Left cardiac atrium (tissue), 4 donors: Measurements from ENCODE around the gene PPP4C. TPM values are rescaled to one million over a fixed set of nuclear protein-coding genes. Genes with fewer than 3 reads are reported as not detected.
"Not testable (repeated sequence)": the region's sequence is repeated elsewhere in the genome, so short reads cannot be mapped to it uniquely, and the experiment has no call there.

Experiments
- ATAC-seq, 2 donors: fragments of 200-7000 bp; cut with Tn5 transposase; one replicate each; pipeline ENCODE4 v1.9.1; 2020; ENCODE audit warnings: mild to moderate bottlenecking in 2 of 2, moderate library complexity in 2 of 2
- DNase-seq: peaks from one replicate; pipeline ENCODE4 v3.0.0-alpha.2; 2020
- intact Hi-C, 2 donors: fragments of 100-400 bp; cut with DNase I; formaldehyde crosslinking; loops; one replicate each; pipeline versions ENCODE4 v1.14.1 to v1.15.1; 2022 to 2023
- total RNA-seq, 2 donors: library from RNA; stranded (reverse); fragmentation: NEBNext Ultra II Directional; extraction: Animal tissue kit (Norgen Biotek cat#: 25700); gene quantifications; one replicate each; pipeline ENCODE4 v1.2.1, GENCODE V29; 2021
- donor health status: DM: no; HTN: yes; CAD: no.
- donor health status: DM: no; HTN: yes; CAD: no; lungs with severe emphysema.
- donor health status: DM: yes; HTN: yes; CAD: no.
- donor health status: Dilated cardiomyopathy.

Gene PPP4C
- total RNA-seq, 2 donors from 2014 or later: 34.2 to 41.1 TPM

DNA sequence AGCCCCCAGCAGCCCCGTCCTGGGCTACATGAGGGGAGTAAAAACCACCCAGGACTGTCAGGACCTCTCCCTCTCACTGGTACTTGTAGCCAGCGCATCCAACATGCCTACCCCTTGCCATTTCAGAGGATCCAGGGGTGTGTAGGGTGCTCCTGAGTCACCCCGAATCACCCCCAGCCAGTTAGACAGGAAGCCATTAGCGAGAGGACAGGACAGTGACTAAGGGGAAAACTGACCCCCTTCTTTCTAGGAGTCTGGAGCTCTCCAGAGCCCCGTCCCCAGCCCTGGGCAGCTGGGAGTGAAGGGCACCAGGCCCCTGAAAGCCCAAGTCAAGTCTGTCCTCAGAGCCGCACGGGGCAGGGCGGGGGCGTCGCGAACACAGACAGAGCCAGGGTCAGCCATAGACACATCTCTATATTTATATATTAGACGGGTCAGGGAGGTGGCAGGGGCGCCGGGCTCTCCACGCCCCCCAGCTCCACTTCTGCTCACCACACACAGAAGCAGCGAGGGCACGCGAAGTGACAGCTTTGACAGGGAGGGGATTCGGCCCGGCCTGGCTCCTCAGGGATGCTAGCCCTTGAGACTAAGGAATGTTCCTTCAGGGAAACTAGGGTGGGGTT is 38.0 kb downstream of the PPP4C start:
- DNase-seq: no peak
- no peak for ATAC-seq
- intact Hi-C loops: no loop called here

DNA sequence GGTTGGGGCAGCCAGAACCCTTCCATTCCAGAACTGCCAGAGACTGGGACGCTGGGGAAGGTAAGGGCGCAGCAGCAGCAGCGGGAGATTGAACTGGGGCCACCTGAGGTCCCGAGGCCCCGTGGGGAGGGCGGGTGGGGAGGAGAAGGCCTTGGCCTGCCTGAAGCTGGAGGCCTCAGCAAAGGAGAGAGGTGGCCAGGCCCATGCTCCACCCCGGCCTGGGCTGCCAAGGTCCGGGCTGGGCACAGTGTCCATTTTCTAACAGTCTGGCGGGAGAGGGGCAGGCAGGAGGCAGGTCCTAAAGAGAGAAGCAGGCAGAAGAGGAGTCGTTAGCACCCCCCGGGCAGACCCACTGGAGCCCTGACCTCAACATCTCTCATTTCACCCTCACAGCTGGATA is 38.6 kb downstream of the PPP4C start:
- no peak for DNase-seq
- intact Hi-C loops: no loop called here

DNA sequence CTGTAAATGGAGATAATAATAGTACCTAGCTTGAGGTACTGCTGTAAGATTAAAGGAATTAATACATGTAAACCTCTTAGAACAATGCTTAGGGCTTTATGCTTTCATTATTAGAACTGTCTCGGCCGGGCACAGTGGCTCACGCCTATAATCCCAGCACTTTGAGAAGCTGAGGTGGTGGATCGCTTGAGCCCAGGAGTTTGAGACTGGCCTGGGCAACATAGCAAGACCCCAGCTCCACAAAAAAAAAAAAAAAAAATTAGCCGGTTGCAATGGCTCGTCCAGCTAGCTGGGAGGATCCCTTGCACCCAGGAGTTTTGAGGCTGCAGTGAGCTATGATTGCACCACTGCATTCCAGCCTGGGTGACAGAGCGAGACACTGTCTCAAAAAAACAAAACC is 39.0 kb downstream of the PPP4C start:
- ATAC-seq, DNase-seq, intact Hi-C loops: not testable (repeated sequence)

More for the DNA sequence above, 38.6 kb downstream of the PPP4C start:
- ATAC-seq: no peak

DNA sequence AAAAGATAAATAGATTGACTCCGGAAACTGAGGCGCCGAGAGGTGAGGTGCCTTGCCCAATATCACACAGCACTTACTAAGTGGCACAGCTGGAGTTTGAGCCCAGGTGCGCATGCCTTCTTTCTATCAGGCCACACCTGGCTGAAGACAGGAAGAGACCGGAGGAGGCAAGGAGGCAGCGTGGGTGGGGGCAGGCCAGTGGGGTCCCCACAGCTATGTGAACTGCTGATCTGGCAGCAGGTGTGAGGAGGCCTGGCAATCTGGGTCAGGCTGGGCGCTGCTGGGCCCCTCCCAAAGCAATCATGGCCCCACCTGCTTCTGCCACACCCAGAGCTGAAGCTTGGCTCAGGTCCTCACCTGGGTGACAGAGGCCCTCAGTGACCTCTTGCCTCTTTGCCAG is 39.4 kb downstream of the PPP4C start:
- DNase-seq (no peak), ATAC-seq (no peak)
- intact Hi-C loops: no loop called here

DNA sequence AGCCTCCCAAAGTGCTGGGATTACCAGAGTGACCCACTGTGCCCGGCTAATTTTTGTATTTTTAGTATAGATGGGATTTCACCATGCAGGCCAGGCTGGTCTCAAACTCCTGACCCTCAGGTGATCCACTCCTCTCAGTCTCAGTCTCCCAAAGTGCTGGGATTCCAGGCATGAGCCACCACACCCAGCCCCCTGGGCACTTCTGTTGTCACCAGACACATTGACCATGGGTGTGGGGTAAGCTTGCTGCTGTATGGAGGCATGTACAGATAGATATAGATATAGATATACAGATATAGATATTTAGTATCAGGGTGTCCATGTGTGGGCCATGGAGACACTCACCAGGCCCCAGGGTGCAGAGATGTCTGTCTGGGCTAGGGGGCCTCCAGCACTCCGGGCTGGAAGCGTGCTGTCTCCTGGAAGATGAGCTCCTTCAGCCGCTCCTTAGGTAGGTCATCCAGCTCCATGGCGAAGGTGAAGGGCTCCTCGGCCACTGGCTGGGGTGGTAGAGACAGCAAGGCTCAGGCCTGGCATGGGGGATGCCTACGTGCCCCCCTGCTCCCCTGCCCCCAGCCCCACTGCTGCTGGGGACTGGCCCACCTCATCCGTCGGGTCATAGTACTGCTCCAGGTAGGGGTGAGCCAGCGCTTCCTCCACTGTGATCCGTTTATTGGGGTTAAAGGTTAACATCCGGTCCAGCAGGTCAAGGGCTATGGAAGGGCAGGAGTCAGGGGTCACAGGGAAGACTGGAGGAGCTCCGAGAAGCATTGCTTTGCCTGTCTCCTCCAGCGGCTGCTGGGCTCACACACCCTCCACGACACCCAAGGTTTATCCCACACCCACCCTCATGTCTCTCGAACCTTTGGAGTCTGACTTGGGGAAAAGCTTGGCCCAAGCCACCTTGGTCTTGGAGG is 40.8 kb downstream of the PPP4C start:
- intact Hi-C loops: no loop called here
- DNase-seq (no peak), ATAC-seq (no peak)

DNA sequence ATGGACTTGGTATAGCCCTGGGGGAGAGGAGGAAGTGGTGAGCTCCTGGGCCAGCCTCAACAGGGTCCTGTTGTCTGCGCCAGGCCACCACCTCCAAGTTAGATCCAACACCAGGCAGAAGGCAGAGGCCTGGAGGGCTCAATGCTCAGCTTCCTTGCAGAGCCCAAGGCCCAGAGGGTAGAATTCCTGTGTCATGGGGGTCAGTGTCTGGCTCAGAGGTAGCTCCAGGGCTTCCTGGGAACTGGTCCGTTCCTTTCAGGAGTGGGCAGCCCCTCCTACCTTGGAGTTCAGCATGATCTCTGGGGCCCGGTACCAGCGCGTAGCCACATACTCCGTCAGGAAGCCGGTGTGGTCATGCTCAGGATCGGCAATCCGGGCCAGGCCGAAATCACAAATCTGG is 42.0 kb downstream of the PPP4C start:
- intact Hi-C loops: no loop called here
- DNase-seq (no peak), ATAC-seq (no peak)

DNA sequence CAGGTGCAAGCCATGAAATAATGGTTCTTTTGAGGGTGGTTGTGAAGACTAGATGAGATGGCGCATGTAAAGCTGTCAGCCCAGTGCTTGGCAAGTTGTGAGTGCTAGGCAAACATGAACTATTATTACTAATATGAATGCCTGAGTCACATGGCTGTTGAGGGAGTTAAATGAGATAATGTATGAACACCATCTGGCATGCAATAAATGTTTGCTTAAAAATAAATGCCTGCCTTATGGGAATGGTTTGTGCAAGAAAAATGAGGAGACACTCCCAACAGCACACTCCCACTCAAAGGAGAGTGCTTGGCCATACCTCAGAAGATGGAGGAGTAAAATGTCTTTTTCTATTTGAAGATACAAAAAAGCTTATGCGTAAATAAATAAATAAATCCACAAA is 43.6 kb downstream of the PPP4C start:
- ATAC-seq (no peak), DNase-seq (no peak)
- intact Hi-C loops: no loop called here

DNA sequence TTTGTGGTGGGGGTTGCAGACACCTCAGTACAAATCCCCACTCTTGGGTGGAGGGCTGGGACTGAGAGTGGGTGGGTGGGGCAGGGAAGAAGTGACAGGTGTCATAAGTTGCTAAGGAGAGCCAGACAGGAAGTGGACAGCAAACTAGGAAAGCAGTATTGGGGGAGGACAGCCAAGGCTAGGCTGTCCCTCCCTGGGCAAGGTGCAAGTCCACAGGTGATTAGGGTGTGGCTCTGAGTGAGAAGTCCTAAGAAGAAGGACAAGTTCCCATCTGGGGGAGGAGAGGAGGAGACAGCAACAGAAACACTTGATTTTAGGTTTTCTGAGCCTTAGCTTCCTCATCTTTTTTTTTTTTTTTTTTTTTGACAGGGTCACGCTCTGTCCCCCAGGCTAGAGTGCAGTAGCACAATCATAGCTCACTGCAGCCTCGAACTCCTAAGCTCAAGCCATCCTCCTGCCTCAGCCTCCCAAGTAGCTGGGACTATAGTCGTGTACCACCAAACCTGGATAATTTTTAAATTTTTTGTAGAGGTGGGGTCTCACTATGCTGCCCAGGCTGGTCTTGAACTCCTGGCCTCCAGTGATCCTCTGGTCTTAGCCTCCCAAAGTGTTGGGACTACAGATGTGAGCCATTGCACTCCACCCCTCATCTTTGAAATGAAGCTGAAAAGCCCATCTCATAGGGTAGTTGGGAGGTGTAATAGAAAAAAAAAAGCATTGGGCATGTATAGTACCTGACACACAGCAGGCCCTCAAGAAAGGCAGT is 44.7 kb downstream of the PPP4C start:
- no peak for DNase-seq
- ATAC-seq: no peak
- intact Hi-C loops: no loop called here

DNA sequence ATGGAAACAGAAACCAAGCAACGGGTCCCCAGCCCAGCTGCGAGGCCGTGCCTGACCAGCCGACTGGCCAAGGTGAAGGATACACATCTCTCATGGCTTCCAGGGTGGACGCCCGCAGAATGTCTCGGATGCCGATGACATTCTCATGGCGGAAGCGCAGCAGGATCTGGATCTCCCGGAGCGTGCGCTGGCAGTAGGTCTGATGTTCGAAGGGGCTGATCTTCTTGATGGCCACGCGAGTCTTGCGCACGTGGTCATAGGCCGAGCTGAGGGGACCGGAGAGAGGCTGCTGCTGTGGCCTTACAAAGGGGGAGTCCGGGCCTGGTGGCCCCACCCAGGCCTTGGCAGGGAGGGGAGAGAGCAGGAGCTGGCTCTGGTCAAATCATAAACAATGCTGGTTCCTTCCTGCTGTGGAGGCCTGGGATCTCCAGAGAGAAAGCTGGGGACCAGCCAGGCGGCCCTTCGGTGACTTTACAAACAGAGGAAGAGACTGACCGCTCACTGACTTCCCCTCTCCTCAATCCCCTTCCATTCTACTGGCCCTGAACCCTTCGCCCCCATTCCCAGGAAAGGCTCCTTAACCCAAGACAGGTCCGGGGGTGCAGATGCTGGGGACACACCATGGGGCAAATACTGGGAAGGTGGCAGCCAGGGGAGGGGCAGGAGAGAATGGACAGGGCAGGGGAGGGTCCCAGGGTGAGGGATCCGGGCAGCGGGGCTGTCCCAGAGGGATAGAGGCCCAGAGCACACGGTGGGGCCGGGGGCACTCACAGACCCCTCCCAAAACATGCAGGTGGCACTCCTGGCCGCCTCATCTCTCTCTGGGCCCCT is 46.2 kb downstream of the PPP4C start:
- DNase-seq (peak; percentile 87), ATAC-seq (peak; percentile 64 to 72)
- intact Hi-C loops: no loop called here

DNA sequence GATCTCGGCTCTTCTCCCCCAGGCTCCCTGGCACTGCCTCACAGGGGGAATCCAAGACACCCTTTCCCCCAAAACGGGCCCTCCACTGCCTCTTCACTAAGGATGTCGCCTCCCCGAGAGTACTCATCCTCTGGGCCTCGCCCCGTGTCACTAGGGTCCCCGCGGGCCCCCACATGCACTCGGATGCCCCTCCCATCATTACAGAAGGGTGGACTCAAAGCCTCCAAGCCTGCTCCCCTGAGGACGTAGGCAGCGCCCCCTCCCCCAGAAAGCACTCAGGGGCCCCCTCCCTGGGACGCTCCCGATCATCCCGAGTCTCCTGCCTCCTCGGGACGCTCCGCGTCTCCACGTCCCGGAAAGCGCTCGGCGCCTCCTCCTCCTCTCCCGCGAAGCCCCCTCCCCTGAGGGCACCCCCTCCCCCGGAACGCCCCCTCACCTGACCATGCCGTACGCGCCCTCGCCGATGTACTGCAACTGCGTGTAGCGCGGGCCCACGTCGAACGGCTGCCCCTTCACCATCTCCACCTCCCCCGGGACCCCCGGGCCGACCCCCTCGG is 46.9 kb downstream of the PPP4C start:
- intact Hi-C loops: no loop called here
- ATAC-seq (peak; percentile 24), DNase-seq (no peak)

DNA sequence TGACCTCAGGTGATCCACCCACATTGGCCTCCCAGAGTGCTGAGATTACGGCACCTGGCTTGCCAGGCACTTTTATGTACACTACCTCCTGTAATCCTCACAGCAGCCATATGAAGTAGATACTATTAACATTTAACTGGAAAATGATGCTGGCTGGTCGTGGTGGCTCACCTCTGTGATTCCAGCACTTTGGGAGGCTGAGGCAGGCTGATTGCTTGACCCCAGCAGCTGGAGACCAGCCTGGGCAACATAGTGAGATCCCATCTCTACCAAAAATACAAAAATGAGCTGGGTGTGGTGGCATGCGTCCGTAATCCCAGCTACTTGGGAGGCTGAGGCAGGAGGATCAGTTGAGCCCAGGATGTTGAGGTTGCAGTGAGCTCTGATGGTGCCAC is 49.2 kb downstream of the PPP4C start:
- intact Hi-C loops: no loop called here
- ATAC-seq (no peak), DNase-seq (no peak)

DNA sequence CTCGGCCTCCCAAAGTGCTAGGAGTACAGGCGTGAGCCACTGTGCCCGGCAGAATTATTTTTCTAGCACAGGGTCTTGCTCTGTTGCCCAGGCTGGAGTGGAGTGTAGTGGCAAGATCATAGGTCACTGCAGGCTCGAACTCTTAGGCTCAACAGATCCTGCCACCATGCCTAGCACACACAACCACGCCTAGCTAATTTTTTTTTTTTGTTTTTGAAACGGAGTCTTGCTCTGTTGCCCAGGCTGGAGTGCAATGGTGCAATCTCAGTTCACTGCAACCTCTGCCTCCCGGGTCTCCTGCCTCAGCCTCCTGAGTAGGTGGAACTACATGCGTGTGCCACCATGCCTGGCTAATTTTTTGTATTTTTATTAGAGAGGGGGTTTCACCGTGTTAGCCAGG is 49.9 kb downstream of the PPP4C start:
- intact Hi-C loops, ATAC-seq, DNase-seq: not testable (repeated sequence)

DNA sequence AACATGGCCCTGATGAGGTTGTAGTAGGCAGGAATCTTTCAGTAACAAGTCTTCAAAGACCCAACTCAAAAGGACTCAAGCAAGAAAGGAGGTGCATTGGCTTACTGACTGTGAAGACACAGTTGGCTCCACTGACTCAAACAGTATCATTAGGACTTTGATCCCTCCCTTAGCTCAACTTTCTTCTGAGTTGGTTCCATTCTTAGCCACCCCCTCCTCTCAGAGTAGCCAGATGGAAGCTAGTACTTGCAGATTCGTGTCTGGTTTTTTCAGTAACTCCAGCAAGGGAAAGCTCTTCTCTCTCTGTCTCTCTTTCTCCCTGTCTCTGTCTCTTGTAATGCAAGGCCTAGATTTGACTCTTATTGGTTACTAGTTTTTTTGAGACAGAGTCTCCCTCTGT is 52.2 kb downstream of the PPP4C start:
- no peak for ATAC-seq
- intact Hi-C loops: no loop called here
- DNase-seq: no peak

DNA sequence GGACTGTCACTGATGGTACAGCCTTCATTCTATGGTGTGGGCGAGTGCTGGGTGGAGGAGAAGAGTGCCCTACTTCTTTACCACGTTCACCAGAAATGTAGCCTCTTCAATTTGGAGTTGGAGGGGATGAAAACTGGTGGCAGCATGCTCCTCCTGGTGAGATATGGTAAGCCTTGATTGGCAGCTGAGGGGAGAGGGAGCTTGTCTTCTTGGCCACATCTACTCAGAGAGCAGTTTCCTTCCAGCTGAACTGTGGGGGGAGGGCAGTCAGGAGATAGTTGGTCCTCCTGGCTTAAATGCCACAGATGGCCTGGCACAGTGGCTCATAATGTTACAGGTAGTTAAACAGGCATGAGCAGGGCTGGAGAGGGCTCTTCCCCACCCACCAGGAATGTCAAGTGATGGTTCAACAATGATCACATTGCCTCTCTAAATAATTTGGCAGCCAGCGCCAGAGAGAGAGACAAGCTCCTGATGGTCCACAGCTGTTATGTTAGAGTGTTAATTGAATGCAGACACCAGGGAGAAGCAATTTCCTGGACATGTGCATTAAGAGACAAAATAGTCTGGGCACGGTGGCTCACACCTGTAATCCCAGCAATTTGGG is 56.2 kb downstream of the PPP4C start:
- no peak for DNase-seq
- intact Hi-C loops: loop anchor here in 1 of 2 donors (5.0 kb wide), 1 partner anchor 35 kb away; no protein-coding TSS in a partner anchor
- ATAC-seq: no peak

DNA sequence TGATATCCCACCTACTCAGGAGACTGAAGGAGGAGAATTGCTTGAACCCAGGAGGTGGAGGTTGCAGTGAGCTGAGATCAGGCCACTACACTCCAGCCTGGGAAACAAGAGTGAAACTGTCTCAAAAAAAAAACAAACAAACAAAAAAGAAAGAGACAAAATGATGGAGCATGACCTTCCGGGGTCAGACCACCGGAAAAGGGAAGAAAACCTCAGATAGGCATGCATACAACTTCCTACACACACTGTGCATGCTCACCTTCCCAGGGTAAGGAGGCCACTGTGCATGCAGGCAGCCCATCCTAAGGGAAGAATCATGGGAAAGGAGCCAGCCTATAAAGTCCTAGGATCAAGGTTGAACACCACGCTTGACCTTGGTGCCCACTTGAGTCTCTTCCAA is 56.8 kb downstream of the PPP4C start:
- DNase-seq (no peak), ATAC-seq (no peak)
- intact Hi-C loops: loop anchor here in 1 of 2 donors (5.0 kb wide), 1 partner anchor 35 kb away; no protein-coding TSS in a partner anchor
